NCI-H510A (cell line): ENCODE data around the gene PTGDS.
A peak's percentile ranks its signal among the peaks of the same experiment; 100 is the strongest.

ENCODE experiments used
- DNase-seq: peaks from one replicate; lab custom pipeline; 2025; lab: John Stamatoyannopoulos, UW

Gene PTGDS

GRCh38 chr9:136977223-136977622 lies at the start of gene PTGDS:
Gene PTGDS (plus strand): TSS chr9:136977504. CDS start chr9:136977579, 75 bp downstream.
- DNase-seq: no peak

GRCh38 chr9:136928591-136928990 lies 48.7 kb upstream of the PTGDS start:
- no peak for DNase-seq

GRCh38 chr9:136930014-136930413 lies 47.3 kb upstream of the PTGDS start:
- no peak for DNase-seq

- no peak for DNase-seq
Measured at GRCh38 chr9:136931611-136932130, 45.6 kb upstream of the PTGDS start.

- DNase-seq: no peak
Measured at GRCh38 chr9:136934277-136934676, 43.0 kb upstream of the PTGDS start.

GRCh38 chr9:136935651-136936050 lies 41.7 kb upstream of the PTGDS start:
- DNase-seq: no peak

- DNase-seq: no peak
Measured at GRCh38 chr9:136936645-136937170, 40.6 kb upstream of the PTGDS start.

GRCh38 chr9:136937186-136938001 lies 39.9 kb upstream of the PTGDS start:
- DNase-seq: no peak

- no peak for DNase-seq
Measured at GRCh38 chr9:136939431-136939995, 37.8 kb upstream of the PTGDS start.

- no peak for DNase-seq
Measured at GRCh38 chr9:136939996-136940525, 37.2 kb upstream of the PTGDS start.

GRCh38 chr9:136940526-136941230 lies 36.6 kb upstream of the PTGDS start:
- DNase-seq: no peak

- DNase-seq: no peak
Measured at GRCh38 chr9:136941231-136942111, 35.8 kb upstream of the PTGDS start.

GRCh38 chr9:136942112-136942880 lies 35.0 kb upstream of the PTGDS start:
- no peak for DNase-seq

- no peak for DNase-seq
Measured at GRCh38 chr9:136942881-136943230, 34.4 kb upstream of the PTGDS start.

GRCh38 chr9:136943291-136944211 lies 33.8 kb upstream of the PTGDS start:
- DNase-seq: no peak

- peak; percentile 72 for DNase-seq
Measured at GRCh38 chr9:136944212-136944518, 33.1 kb upstream of the PTGDS start.

GRCh38 chr9:136944519-136945332 lies 32.6 kb upstream of the PTGDS start, which contains the start of the genes C8G and FBXW5:
Gene C8G (plus strand): TSS chr9:136945243. CDS start chr9:136945321, 78 bp downstream.
Gene FBXW5 (minus strand): TSS chr9:136944738. CDS start chr9:136944083, 655 bp downstream.
- DNase-seq: peak; percentile 93
